ENCODE results near the gene TRIM62.

Gene TRIM62

GRCh38 chr1:33163621-33164519 is 18.0 kb downstream of the TRIM62 start:
- Histone ChIP-seq H3K4me3 (replicated peaks; ENCODE audit: low read depth, low read length) (no peak overlapping the region), H3K27me3 (replicated peaks; ENCODE audit: control insufficient read depth, insufficient read depth, low read length) (no peaks in the 10 kb centered on the region), H3K36me3 (ENCODE audit: control insufficient read depth, insufficient read depth, low read length) (no peaks in the 10 kb centered on the region; the same call in 1 of the 2 replicates)
- TF ChIP-seq, protein P1, sequence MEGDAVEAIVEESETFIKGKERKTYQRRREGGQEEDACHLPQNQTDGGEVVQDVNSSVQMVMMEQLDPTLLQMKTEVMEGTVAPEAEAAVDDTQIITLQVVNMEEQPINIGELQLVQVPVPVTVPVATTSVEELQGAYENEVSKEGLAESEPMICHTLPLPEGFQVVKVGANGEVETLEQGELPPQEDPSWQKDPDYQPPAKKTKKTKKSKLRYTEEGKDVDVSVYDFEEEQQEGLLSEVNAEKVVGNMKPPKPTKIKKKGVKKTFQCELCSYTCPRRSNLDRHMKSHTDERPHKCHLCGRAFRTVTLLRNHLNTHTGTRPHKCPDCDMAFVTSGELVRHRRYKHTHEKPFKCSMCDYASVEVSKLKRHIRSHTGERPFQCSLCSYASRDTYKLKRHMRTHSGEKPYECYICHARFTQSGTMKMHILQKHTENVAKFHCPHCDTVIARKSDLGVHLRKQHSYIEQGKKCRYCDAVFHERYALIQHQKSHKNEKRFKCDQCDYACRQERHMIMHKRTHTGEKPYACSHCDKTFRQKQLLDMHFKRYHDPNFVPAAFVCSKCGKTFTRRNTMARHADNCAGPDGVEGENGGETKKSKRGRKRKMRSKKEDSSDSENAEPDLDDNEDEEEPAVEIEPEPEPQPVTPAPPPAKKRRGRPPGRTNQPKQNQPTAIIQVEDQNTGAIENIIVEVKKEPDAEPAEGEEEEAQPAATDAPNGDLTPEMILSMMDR (IDR thresholded peaks at IDR 0.05; ENCODE audit: insufficient read depth, low read length, poor library complexity, severe bottlenecking): no peak
- DNase-seq (ENCODE audit: extremely low read depth, insufficient read length): no peak

GRCh38 chr1:33162141-33162540 is 19.7 kb downstream of the TRIM62 start:
- DNase-seq (ENCODE audit: extremely low read depth, insufficient read length): no peak
- no peak overlapping the region for H3K4me3 ChIP-seq (replicated peaks; ENCODE audit: low read depth, low read length)
- H3K27me3 ChIP-seq (replicated peaks; ENCODE audit: control insufficient read depth, insufficient read depth, low read length): no peaks in the 10 kb centered on the region
- TF ChIP-seq, protein P1 (IDR thresholded peaks at IDR 0.05; ENCODE audit: insufficient read depth, low read length, poor library complexity, severe bottlenecking): no peak
- H3K36me3 ChIP-seq (ENCODE audit: control insufficient read depth, insufficient read depth, low read length): no peaks in the 10 kb centered on the region; the same call in none of the 2 replicates

DNA sequence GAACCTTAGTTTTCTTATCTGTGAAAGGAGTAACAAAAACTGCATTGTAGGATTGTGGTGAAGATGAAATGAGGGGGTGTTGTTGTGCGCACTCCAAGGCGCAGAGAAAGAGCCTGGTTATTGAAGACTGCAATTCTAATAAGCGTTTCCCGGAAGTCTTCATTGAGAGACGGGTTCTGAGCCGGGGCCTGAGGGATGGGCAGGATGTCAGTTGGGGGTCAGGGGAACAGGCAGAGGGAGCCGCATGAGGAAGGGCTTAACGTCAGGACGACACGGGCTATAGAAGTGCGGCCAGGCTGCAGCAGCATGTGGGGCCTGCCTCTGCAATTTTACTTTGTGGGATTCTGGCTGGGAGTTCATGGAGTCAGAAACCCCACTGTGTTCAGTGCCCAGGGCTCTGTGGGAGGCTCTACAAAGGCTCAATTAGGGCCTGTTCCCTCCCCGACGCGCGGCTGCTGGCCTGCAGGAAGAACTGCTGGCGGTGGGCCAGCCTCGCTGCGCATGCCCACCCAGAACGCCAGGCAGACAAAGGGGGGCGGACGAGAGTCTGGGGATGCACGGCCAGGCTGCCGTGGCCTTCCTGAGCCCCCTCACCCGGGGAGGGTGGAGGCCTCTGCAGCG is 20.7 kb downstream of the TRIM62 start:
- Histone ChIP-seq H3K4me3 (replicated peaks; ENCODE audit: low read depth, low read length) (no peak overlapping the region), H3K36me3 (ENCODE audit: control insufficient read depth, insufficient read depth, low read length) (no peaks in the 10 kb centered on the region; the same call in none of the 2 replicates), H3K27me3 (replicated peaks; ENCODE audit: control insufficient read depth, insufficient read depth, low read length) (no peaks in the 10 kb centered on the region)
- TF ChIP-seq, protein P1 (IDR thresholded peaks at IDR 0.05; ENCODE audit: insufficient read depth, low read length, poor library complexity, severe bottlenecking): no peak
- DNase-seq (ENCODE audit: extremely low read depth, insufficient read length): no peak

DNA sequence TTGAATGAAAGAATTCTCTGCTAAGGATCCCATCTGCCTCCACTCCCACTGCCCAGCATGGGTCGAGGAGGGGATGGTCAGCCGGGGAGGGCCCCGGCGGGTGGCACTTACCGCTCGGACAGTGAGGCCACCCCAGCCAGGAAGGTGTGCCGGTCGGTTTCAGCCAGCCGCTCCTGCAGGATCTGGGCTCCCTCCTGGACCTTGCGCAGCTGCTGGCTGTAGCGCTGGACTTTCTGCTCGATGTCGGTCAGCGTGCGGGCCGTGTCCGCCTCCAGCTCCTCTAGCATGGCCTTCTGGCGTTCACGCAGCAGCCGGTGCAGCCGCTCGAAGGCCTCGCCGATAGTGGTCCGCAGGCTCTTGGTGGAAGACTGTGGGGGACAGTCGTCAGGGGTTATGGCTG is 22.3 kb downstream of the TRIM62 start:
- no peaks in the 10 kb centered on the region; the same call in none of the 2 replicates for H3K36me3 ChIP-seq (ENCODE audit: control insufficient read depth, insufficient read depth, low read length)
- TF ChIP-seq, protein P1 (IDR thresholded peaks at IDR 0.05; ENCODE audit: insufficient read depth, low read length, poor library complexity, severe bottlenecking): no peak
- no peak overlapping the region for H3K4me3 ChIP-seq (replicated peaks; ENCODE audit: low read depth, low read length)
- DNase-seq (ENCODE audit: extremely low read depth, insufficient read length): no peak
- H3K27me3 ChIP-seq (replicated peaks; ENCODE audit: control insufficient read depth, insufficient read depth, low read length): no peaks in the 10 kb centered on the region

DNA sequence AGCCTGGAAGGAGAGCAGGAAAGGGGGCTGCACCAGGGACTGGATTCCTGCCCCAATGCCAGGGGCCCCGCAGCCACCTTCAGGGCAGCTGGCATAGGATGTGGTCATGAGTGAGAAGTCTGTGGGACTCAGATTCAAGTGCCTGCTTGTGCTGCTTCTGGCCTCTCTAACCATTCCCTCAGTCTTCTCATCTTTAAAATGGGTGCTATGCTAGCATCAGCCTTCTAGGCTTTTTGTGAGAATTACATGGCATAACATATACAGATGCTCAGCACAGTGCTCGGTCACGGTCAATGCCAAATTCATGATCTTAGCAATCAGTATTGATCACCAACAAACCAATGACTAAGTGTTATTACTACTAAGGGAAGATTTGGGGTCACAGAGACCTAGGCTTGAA is 23.5 kb downstream of the TRIM62 start:
- Histone ChIP-seq H3K36me3 (ENCODE audit: control insufficient read depth, insufficient read depth, low read length) (no peaks in the 10 kb centered on the region; the same call in none of the 2 replicates), H3K27me3 (replicated peaks; ENCODE audit: control insufficient read depth, insufficient read depth, low read length) (no peaks in the 10 kb centered on the region), H3K4me3 (replicated peaks; ENCODE audit: low read depth, low read length) (no peak overlapping the region)
- no peak for DNase-seq (ENCODE audit: extremely low read depth, insufficient read length)
- TF ChIP-seq, protein P1 (IDR thresholded peaks at IDR 0.05; ENCODE audit: insufficient read depth, low read length, poor library complexity, severe bottlenecking): no peak
